ENCODE results near the gene SDK1.
"Not testable (repeated sequence)": the region's sequence is repeated elsewhere in the genome, so short reads cannot be mapped to it uniquely, and the experiment has no call there.

Gene SDK1

GRCh38 chr7:4314316-4314715, 1013.3 kb downstream of the SDK1 start:
- not testable (repeated sequence) for DNase-seq (ENCODE audit: low spot score)
